Neural progenitor cell (in vitro differentiated cells): Measurements from ENCODE around the gene PLEK. TPM values are rescaled to one million over a fixed set of nuclear protein-coding genes. Genes with fewer than 3 reads are reported as not detected.

Experiments
- DNase-seq: peaks from one replicate; pipeline ENCODE4 v3.0.0-alpha.2; 2016; ENCODE audit warnings: low spot score
- H2AFZ ChIP-seq: fragments of 200-600 bp; sonication (generic); replicated peaks from 2 replicates; pipeline ENCODE4 v1.6.1; 2016; ENCODE audit warnings: antibody characterized with exemption
- H3F3A ChIP-seq: fragments of 200-600 bp; sonication (generic); 2 replicates; pipeline ENCODE4 v1.6.1; 2016; ENCODE audit warnings: antibody characterized with exemption, low read depth
- H3K27ac ChIP-seq: fragments of 200-600 bp; sonication (generic); 2 replicates; pipeline ENCODE4 v1.5.1; 2016; ENCODE audit warnings: mild to moderate bottlenecking
- H3K27me3 ChIP-seq: fragments of 200-600 bp; sonication (generic); 2 replicates; pipeline ENCODE4 v1.6.1; 2016; ENCODE audit warnings: mild to moderate bottlenecking, moderate library complexity
- H3K36me3 ChIP-seq: fragments of 200-600 bp; sonication (generic); 2 replicates; pipeline ENCODE4 v1.5.1; 2016
- H3K4me1 ChIP-seq: fragments of 200-600 bp; sonication (generic); 2 replicates; pipeline ENCODE4 v1.6.1; 2016; ENCODE audit warnings: mixed run types
- H3K4me2 ChIP-seq: fragments of 200-600 bp; sonication (generic); 2 replicates; pipeline ENCODE4 v1.6.1; 2016
- H3K4me3 ChIP-seq: fragments of 200-600 bp; sonication (generic); 2 replicates; pipeline ENCODE4 v1.5.1; 2016
- H3K79me2 ChIP-seq: fragments of 200-600 bp; sonication (generic); 2 replicates; pipeline ENCODE4 v1.6.1; 2016; ENCODE audit warnings: low read depth
- H3K9ac ChIP-seq: fragments of 200-600 bp; sonication (generic); 2 replicates; pipeline ENCODE4 v1.6.1; 2016
- H3K9me3 ChIP-seq: fragments of 200-600 bp; sonication (generic); 2 replicates; pipeline ENCODE4 v1.5.1; 2016; ENCODE audit warnings: low read depth
- H4K20me1 ChIP-seq: fragments of 200-600 bp; sonication (generic); 2 replicates; pipeline ENCODE4 v1.6.1; 2016; ENCODE audit warnings: low read depth
- H3K27ac Mint-ChIP-seq: 3 replicates; pipeline ENCODE4 v1.8.0; 2021; ENCODE audit warnings: mixed read lengths
- H3K27me3 Mint-ChIP-seq: 2 replicates; pipeline ENCODE4 v1.8.0; 2022; ENCODE audit warnings: low read depth, mild to moderate bottlenecking, inconsistent platforms, moderate library complexity, mixed read lengths; ENCODE audit not compliant: insufficient read depth
- H3K36me3 Mint-ChIP-seq: 3 replicates; pipeline ENCODE4 v1.8.0; 2021; ENCODE audit warnings: mixed read lengths
- H3K4me1 Mint-ChIP-seq: 3 replicates; pipeline ENCODE4 v1.8.0; 2021; ENCODE audit warnings: mixed read lengths
- H3K4me3 Mint-ChIP-seq: 3 replicates; pipeline ENCODE4 v1.8.0; 2021; ENCODE audit warnings: mild to moderate bottlenecking, moderate library complexity, mixed read lengths
- H3K9me3 Mint-ChIP-seq: 3 replicates; pipeline ENCODE4 v1.8.0; 2020; ENCODE audit warnings: mixed read lengths
- CTCF ChIP-seq: fragments of 200-600 bp; sonication (generic); IDR thresholded peaks from 2 replicates; pipeline ENCODE4 v1.5.1; 2017; ENCODE audit warnings: antibody characterized with exemption, mild to moderate bottlenecking
- EZH2 ChIP-seq: fragments of 200-600 bp; sonication (generic); IDR thresholded peaks from 2 replicates; pipeline ENCODE4 v1.6.1; 2017; ENCODE audit warnings: antibody characterized with exemption, mild to moderate bottlenecking, moderate library complexity
- EZH2phosphoT487 ChIP-seq: fragments of 200-600 bp; sonication (generic); IDR thresholded peaks from 2 replicates; pipeline ENCODE4 v1.6.1; 2017; ENCODE audit warnings: antibody characterized with exemption
- total RNA-seq: library from RNA; depleted of rRNA; stranded (reverse); fragments of >200 nt; gene quantifications from 2 replicates; pipeline ENCODE4 v1.2.3, GENCODE V29; 2015; ENCODE audit warnings: low replicate concordance

Gene PLEK
- total RNA-seq, 1 donor from 2014 or later: not detected

- DNase-seq: no peak
- no peaks in the 10 kb centered on the region for H3K9me3 Mint-ChIP-seq
- H3K27ac Mint-ChIP-seq: no peak overlapping the region
- Histone ChIP-seq H3K4me3 (no peak overlapping the region), H3K4me2 (no peak overlapping the region), H3K36me3 (no peaks in the 10 kb centered on the region), H3K27me3 (no peaks in the 10 kb centered on the region), H3K27ac (no peak overlapping the region), H3K9ac (no peak overlapping the region), H2AFZ (no peak overlapping the region), H4K20me1 (no peaks in the 10 kb centered on the region), H3K9me3 (no peaks in the 10 kb centered on the region), H3K4me1 (peaks cover 12% of the 10 kb centered on the region), H3F3A (no peaks in the 10 kb centered on the region), H3K79me2 (no peaks in the 10 kb centered on the region)
- H3K4me1 Mint-ChIP-seq: peaks cover 12% of the 10 kb centered on the region
- H3K36me3 Mint-ChIP-seq: no peaks in the 10 kb centered on the region
- H3K4me3 Mint-ChIP-seq: no peak overlapping the region
- no peaks in the 10 kb centered on the region for H3K27me3 Mint-ChIP-seq
- TF ChIP-seq EZH2phosphoT487 (no peak), EZH2 (no peak), CTCF (no peak)
Measured at GRCh38 chr2:68388772-68389171, 23.7 kb downstream of the PLEK start.

DNA sequence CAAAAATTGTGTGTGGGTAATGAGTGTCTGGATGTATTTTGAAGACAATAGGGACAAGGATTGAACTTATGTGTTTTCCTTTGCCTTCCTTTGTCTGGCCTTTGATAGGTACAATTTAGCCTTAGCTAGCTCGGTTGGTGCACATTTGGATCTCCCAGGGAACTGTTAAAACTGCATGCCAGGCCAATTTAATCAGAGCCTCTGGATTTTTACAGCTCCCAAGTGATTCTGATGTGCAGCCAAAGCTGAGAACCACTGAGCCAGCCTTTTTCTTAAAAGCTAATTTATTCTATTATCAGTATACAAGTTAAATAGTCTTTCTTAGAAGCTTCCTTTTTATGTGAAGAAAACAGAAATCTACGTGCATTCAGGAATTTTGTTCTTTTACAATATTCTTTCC lies 25.0 kb downstream of the PLEK start:
- DNase-seq: no peak
- Mint-ChIP-seq H3K4me1 (peaks cover 12% of the 10 kb centered on the region), H3K27ac (no peak overlapping the region), H3K36me3 (no peaks in the 10 kb centered on the region), H3K9me3 (no peaks in the 10 kb centered on the region), H3K4me3 (no peak overlapping the region), H3K27me3 (no peaks in the 10 kb centered on the region)
- H3K4me3 ChIP-seq: no peak overlapping the region
- no peaks in the 10 kb centered on the region for H3K79me2 ChIP-seq
- no peaks in the 10 kb centered on the region for H3K36me3 ChIP-seq
- no peaks in the 10 kb centered on the region for H4K20me1 ChIP-seq
- H3K4me2 ChIP-seq: no peak overlapping the region
- no peaks in the 10 kb centered on the region for H3K27me3 ChIP-seq
- no peaks in the 10 kb centered on the region for H3K9me3 ChIP-seq
- no peak overlapping the region for H3K27ac ChIP-seq
- H2AFZ ChIP-seq: no peak overlapping the region
- no peaks in the 10 kb centered on the region for H3F3A ChIP-seq
- peaks cover 12% of the 10 kb centered on the region for H3K4me1 ChIP-seq
- no peak for TF ChIP-seq CTCF
- no peak for TF ChIP-seq EZH2phosphoT487
- TF ChIP-seq EZH2: no peak
- no peak overlapping the region for H3K9ac ChIP-seq

DNA sequence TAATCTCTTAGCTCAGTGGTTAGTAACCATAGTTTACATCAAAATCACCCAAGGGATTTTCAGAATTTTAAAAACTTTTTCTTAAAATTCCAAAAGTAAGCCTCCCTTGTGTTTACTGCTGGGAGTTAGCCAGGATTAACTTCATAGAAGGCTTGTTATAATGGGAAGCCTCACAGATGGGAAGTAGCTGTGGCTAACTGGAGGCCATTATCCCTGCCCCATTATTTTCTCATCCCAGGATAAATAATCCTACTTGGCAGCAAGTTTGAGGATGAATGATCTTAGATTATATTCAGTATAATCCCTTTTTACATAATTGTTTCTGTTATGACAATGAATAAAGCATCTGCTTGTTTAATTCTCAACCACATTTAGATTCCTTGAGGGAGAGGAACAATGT lies 25.5 kb downstream of the PLEK start:
- no peak for DNase-seq
- H3K9me3 ChIP-seq: no peaks in the 10 kb centered on the region
- peaks cover 10% of the 10 kb centered on the region for H3K4me1 Mint-ChIP-seq
- no peak overlapping the region for H3K4me2 ChIP-seq
- H3K27me3 Mint-ChIP-seq: no peaks in the 10 kb centered on the region
- no peak overlapping the region for H3K4me3 Mint-ChIP-seq
- H3K27me3 ChIP-seq: no peaks in the 10 kb centered on the region
- no peak overlapping the region for H3K27ac Mint-ChIP-seq
- no peak overlapping the region for H3K27ac ChIP-seq
- no peaks in the 10 kb centered on the region for H3K36me3 Mint-ChIP-seq
- H3K36me3 ChIP-seq: no peaks in the 10 kb centered on the region
- H3K4me3 ChIP-seq: no peak overlapping the region
- H3F3A ChIP-seq: no peaks in the 10 kb centered on the region
- no peaks in the 10 kb centered on the region for H4K20me1 ChIP-seq
- no peaks in the 10 kb centered on the region for H3K9me3 Mint-ChIP-seq
- H3K9ac ChIP-seq: no peak overlapping the region
- peaks cover 12% of the 10 kb centered on the region for H3K4me1 ChIP-seq
- no peak overlapping the region for H2AFZ ChIP-seq
- TF ChIP-seq EZH2: no peak
- TF ChIP-seq EZH2phosphoT487: no peak
- no peak for TF ChIP-seq CTCF
- no peaks in the 10 kb centered on the region for H3K79me2 ChIP-seq

- Mint-ChIP-seq H3K4me3 (no peak overlapping the region), H3K36me3 (no peaks in the 10 kb centered on the region), H3K9me3 (no peaks in the 10 kb centered on the region), H3K4me1 (peaks cover 8% of the 10 kb centered on the region), H3K27me3 (no peaks in the 10 kb centered on the region), H3K27ac (no peak overlapping the region)
- Histone ChIP-seq H3K4me3 (no peak overlapping the region), H3K9ac (no peak overlapping the region), H3K4me2 (no peak overlapping the region), H3K4me1 (peaks cover 12% of the 10 kb centered on the region), H3K36me3 (no peaks in the 10 kb centered on the region), H3K9me3 (no peaks in the 10 kb centered on the region), H3F3A (no peaks in the 10 kb centered on the region), H3K27me3 (no peaks in the 10 kb centered on the region), H3K79me2 (no peaks in the 10 kb centered on the region), H3K27ac (no peak overlapping the region), H2AFZ (no peak overlapping the region), H4K20me1 (no peaks in the 10 kb centered on the region)
- no peak for DNase-seq
- TF ChIP-seq EZH2 (no peak), EZH2phosphoT487 (no peak), CTCF (no peak)
Measured at GRCh38 chr2:68391099-68391498, 26.0 kb downstream of the PLEK start.
